ENCODE data around the gene AFTPH.

DNA sequence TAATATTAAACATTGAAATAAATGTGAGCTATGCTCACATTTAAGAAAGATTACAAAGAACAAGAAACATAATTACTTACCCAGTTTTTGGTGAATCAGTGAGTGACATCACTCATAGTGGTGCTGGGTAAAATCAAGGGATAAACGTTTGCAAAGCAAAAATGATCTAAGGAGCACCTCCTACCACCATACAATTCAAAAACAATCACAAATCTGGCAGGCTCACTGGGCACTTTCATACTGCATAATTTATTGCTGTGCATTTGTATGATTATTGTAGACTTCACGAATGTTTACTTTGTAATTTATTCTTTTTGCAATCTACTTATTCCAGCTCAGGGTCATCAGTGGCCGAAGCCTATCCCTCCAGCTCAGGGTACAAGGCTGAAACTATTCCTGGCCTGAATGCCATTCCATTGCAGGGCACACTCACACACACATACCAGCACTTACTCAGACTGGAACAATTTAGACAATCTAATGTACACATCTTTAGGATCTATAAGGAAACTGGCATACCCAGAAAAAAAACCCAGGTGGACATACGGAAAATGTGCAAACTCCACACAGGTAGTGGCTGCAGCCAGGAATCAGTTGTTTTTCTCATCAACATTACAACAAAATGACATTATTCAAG lies 34.4 kb downstream of the AFTPH start:
- TF ChIP-seq CTCF (IDR thresholded peaks at IDR 0.05) (no peak), POLR2A (IDR thresholded peaks at IDR 0.05) (no peak), POLR2AphosphoS5 (IDR thresholded peaks at IDR 0.05) (no peak)
